ENCODE results near the gene CIAO2B. TPM values are rescaled to one million over a fixed set of nuclear protein-coding genes. Genes with fewer than 3 reads are reported as not detected.

Gene CIAO2B
- total and polyA plus RNA-seq, 4 donors: 51.1 to 120 (median 86.2) TPM

- Histone ChIP-seq H3K27me3 (ENCODE audit: control insufficient read depth in 4 of 4, insufficient read depth in 4 of 4, low read length in 3 of 4) (no peaks in the 10 kb centered on the region), H3K9me3 (ENCODE audit: control insufficient read depth in 4 of 4, low read length in 3 of 4) (no peaks in the 10 kb centered on the region), H3K27ac (ENCODE audit: low read depth in 1 of 2, low read length in 2 of 2) (no peak overlapping the region), H3K36me3 (ENCODE audit: control insufficient read depth in 4 of 4, insufficient read depth in 3 of 4, low read depth in 1 of 4, low read length in 3 of 4) (peaks cover 30 to 47% (median 40%) of the 10 kb centered on the region in 4 donors), H3K4me3 (ENCODE audit: low read depth in 1 of 3, low read length in 3 of 3) (no peak overlapping the region), H3K9ac (ENCODE audit: low read depth in 1 of 2, low read length in 2 of 2) (no peak overlapping the region), H3K4me1 (ENCODE audit: control insufficient read depth in 4 of 4, insufficient read depth in 4 of 4, low read length in 3 of 4) (peaks cover 12 to 32% (median 25%) of the 10 kb centered on the region in 4 donors)
- 93% methylated on average over 5 of the region's 5 CpGs for WGBS
- no peak for DNase-seq (ENCODE audit: low spot score)
- TF ChIP-seq HNF4A (conservative IDR thresholded peaks at IDR 0.05) (no peak), ATF3 (IDR thresholded peaks at IDR 0.05) (no peak), JUND (IDR thresholded peaks at IDR 0.05) (no peak), HNF4G (IDR thresholded peaks at IDR 0.05) (no peak), MAX (IDR thresholded peaks at IDR 0.05) (no peak), CTCF (IDR thresholded peaks at IDR 0.05; ENCODE audit: low read depth, low read length, missing input control) (no peak), RXRA (IDR thresholded peaks at IDR 0.05) (no peak), FOXA1 (IDR thresholded peaks at IDR 0.05) (no peak), TAF1 (conservative IDR thresholded peaks at IDR 0.05) (no peak), SP1 (IDR thresholded peaks at IDR 0.05) (no peak)
Measured at GRCh38 chr16:66944054-66944441, 9.8 kb upstream of the CIAO2B start.

GRCh38 chr16:66943426-66944053 is 9.3 kb upstream of the CIAO2B start:
- Histone ChIP-seq H3K27ac (ENCODE audit: low read depth in 1 of 2, low read length in 2 of 2) (no peak overlapping the region), H3K36me3 (ENCODE audit: control insufficient read depth in 4 of 4, insufficient read depth in 3 of 4, low read depth in 1 of 4, low read length in 3 of 4) (peaks cover 31 to 47% (median 40%) of the 10 kb centered on the region in 4 donors), H3K27me3 (ENCODE audit: control insufficient read depth in 4 of 4, insufficient read depth in 4 of 4, low read length in 3 of 4) (no peaks in the 10 kb centered on the region), H3K4me3 (ENCODE audit: low read depth in 1 of 3, low read length in 3 of 3) (no peak overlapping the region), H3K4me1 (ENCODE audit: control insufficient read depth in 4 of 4, insufficient read depth in 4 of 4, low read length in 3 of 4) (peaks cover 8 to 32% (median 26%) of the 10 kb centered on the region in 4 donors), H3K9ac (ENCODE audit: low read depth in 1 of 2, low read length in 2 of 2) (no peak overlapping the region), H3K9me3 (ENCODE audit: control insufficient read depth in 4 of 4, low read length in 3 of 4) (no peaks in the 10 kb centered on the region)
- DNase-seq (ENCODE audit: low spot score): no peak
- WGBS: 96% methylated on average over 15 of the region's 15 CpGs
- TF ChIP-seq RXRA (IDR thresholded peaks at IDR 0.05): no peak
- no peak for TF ChIP-seq ATF3 (IDR thresholded peaks at IDR 0.05)
- TF ChIP-seq CTCF (IDR thresholded peaks at IDR 0.05; ENCODE audit: low read depth, low read length, missing input control): no peak
- no peak for TF ChIP-seq MAX (IDR thresholded peaks at IDR 0.05)
- TF ChIP-seq FOXA1 (IDR thresholded peaks at IDR 0.05): no peak
- no peak for TF ChIP-seq EGR1 (IDR thresholded peaks at IDR 0.05; ENCODE audit: low read depth in 2 of 2)

Data from liver (tissue), 9 donors.